Uterus (tissue), 4 donors: ENCODE data around the gene EVC2. TPM values are rescaled to one million over a fixed set of nuclear protein-coding genes. Genes with fewer than 3 reads are reported as not detected.

Source experiments
- DNase-seq, 2 donors: peaks; one replicate each; pipeline ENCODE4 v3.0.0-alpha.2; 2019 to 2020
- H3K27ac ChIP-seq, 2 donors: fragments of 200-600 bp; sonication (generic); 1 replicate in 1 of 2; 2 replicates in 1 of 2; pipeline ENCODE4 v1.5.1; 2016 to 2018
- H3K27me3 ChIP-seq, 2 donors: fragments of 200-600 bp; sonication (generic); one replicate each; pipeline ENCODE4 v1.5.1; 2018 to 2019; ENCODE audit warnings: control low read depth in 1 of 2
- H3K36me3 ChIP-seq, 2 donors: fragments of 200-600 bp; sonication (generic); one replicate each; pipeline ENCODE4 v1.5.1; 2019; ENCODE audit warnings: control low read depth in 1 of 2
- H3K4me1 ChIP-seq, 2 donors: fragments of 200-600 bp; sonication (generic); one replicate each; pipeline ENCODE4 v1.5.1; 2018 to 2019; ENCODE audit warnings: control low read depth in 1 of 2
- H3K4me3 ChIP-seq, 2 donors: fragments of 200-600 bp; sonication (generic); 1 replicate in 1 of 2; 2 replicates in 1 of 2; pipeline ENCODE4 v1.5.1; 2018 to 2019; ENCODE audit warnings: mild to moderate bottlenecking in 1 of 2
- H3K9me3 ChIP-seq, 2 donors: fragments of 200-600 bp; sonication (generic); one replicate each; pipeline ENCODE4 v1.5.1; 2019; ENCODE audit warnings: control low read depth in 1 of 2
- CTCF ChIP-seq, 4 experiments: fragments of 200-600 bp in 2 of 4; fragments of 450-650 bp in 2 of 4; sonication (generic) in 2 of 4; IDR thresholded peaks; one replicate each; pipeline ENCODE4 v1.5.1; 2016 to 2019; ENCODE audit warnings: antibody characterized with exemption in 4 of 4, mild to moderate bottlenecking in 2 of 4, moderate library complexity in 1 of 4
- POLR2A ChIP-seq, 2 donors: fragments of 450-650 bp; IDR thresholded peaks; one replicate each; pipeline ENCODE4 v1.6.1; 2016; ENCODE audit warnings: antibody characterized with exemption in 2 of 2, mild to moderate bottlenecking in 1 of 2, moderate library complexity in 1 of 2
- intact Hi-C: fragments of 100-400 bp; cut with DNase I; formaldehyde crosslinking; loops from one replicate; pipeline ENCODE4 v1.15.1; 2023; ENCODE audit warnings: low total_unique reads
- total RNA-seq, 4 donors: library from RNA; depleted of rRNA in 3 of 4; stranded (reverse); fragments of >200 nt in 3 of 4; gene quantifications; one replicate each; pipeline versions ENCODE4 v1.1.0 to v1.2.4, GENCODE V29; 2014 to 2023
- donor health status: DM: yes; HTN: yes; CAD: no.

EVC2 gene
- total RNA-seq, 4 donors from 2014 or later = 5.6 to 21.8 (median 14.8) TPM

- intact Hi-C loops = no loop called here
- H3K4me3 ChIP-seq = no peak overlapping the region
- no peaks in the 10 kb centered on the region for H3K36me3 ChIP-seq
- no peak overlapping the region for H3K27ac ChIP-seq
- no peaks in the 10 kb centered on the region for H3K9me3 ChIP-seq
- H3K27me3 ChIP-seq = no peaks in the 10 kb centered on the region
- H3K4me1 ChIP-seq = no peaks in the 10 kb centered on the region
- no peak for DNase-seq
- no peak for TF ChIP-seq POLR2A (IDR thresholded peaks at IDR 0.05)
- TF ChIP-seq CTCF (IDR thresholded peaks at IDR 0.05) = no peak
Observed at GRCh38 chr4:5700459-5700858, 7.9 kb downstream of the EVC2 start.

DNA sequence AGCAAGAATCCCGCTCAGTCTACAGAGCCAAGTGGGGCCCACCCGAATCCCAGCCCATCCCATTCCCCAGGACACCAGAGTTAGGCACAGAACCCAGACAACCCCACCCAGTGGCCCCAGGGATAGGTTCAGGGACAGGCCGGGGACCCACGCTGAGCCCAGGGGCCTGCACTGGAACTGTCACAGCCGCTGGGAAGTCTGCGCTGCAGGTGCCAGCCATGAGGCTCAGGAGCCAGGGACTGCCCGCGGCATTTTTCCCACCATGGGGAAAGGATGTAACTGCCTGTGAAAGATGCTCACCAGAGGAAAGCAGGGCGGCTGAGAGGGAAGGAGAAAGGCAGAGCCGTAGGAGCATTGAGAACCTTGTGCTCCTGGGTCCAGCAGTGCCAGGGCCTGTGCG, 12.0 kb downstream of the EVC2 start:
- H3K4me3 ChIP-seq = no peak overlapping the region
- no peaks in the 10 kb centered on the region for H3K4me1 ChIP-seq
- H3K9me3 ChIP-seq = no peaks in the 10 kb centered on the region
- intact Hi-C loops = no loop called here
- H3K27ac ChIP-seq = no peak overlapping the region
- TF ChIP-seq POLR2A (IDR thresholded peaks at IDR 0.05) (no peak), CTCF (IDR thresholded peaks at IDR 0.05) (no peak)
- no peak for DNase-seq
- no peaks in the 10 kb centered on the region for H3K27me3 ChIP-seq
- no peaks in the 10 kb centered on the region for H3K36me3 ChIP-seq

DNA sequence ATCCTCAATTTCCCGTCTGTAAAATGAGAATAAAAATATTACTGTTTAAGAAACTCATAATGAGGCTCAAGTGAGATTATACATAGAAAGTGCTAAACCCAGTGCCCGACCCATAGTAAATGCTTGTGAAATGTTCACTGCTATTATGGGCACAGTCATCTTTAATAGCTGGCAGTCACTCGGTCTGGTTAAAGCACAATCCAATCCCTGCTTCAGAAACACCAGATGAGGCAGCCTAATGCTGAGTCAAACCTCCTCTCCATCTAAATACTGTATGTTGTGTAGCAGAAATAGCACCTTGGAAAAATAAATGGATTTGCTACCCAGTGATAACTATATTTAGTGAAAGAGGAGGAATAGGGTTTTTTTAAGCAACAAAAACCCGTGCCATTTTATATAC, 14.5 kb downstream of the EVC2 start:
- no peaks in the 10 kb centered on the region for H3K9me3 ChIP-seq
- H3K36me3 ChIP-seq = no peaks in the 10 kb centered on the region
- no peaks in the 10 kb centered on the region for H3K4me1 ChIP-seq
- no peak for DNase-seq
- intact Hi-C loops = no loop called here
- H3K27me3 ChIP-seq = no peaks in the 10 kb centered on the region
- no peak overlapping the region for H3K27ac ChIP-seq
- H3K4me3 ChIP-seq = no peak overlapping the region
- TF ChIP-seq CTCF (IDR thresholded peaks at IDR 0.05) (no peak), POLR2A (IDR thresholded peaks at IDR 0.05) (no peak)

DNA sequence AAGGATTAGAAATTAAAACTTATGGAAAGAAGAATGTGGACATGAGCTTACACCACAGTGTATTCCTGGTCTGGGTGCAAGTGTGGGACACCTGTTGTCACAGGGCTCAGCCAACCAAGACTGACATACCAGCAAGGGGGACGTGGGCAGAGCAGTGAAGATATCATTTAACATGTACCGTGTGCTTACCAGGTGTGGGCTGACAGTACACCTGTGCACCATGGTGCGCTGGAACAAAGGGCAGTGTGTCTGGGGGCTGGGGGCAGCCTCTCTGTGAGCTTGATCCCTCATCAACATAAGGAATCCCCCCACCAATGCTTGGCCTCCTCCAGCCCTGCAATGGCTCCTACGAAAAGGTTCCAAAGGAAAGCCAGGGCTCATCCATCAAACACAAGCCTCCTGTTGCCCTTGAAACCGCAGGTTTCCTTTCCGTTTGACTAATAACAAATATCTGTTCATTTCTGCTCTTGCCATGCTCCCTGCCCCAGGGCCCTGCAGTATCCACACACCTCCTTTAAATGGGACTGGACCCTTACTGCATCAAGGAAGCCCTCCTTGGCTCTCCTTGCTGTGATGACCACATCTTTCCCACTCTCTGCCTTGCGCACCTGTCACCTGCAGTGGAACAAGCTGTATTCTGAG, 16.7 kb downstream of the EVC2 start:
- Histone ChIP-seq H3K27ac (no peak overlapping the region), H3K36me3 (no peaks in the 10 kb centered on the region), H3K9me3 (no peaks in the 10 kb centered on the region), H3K27me3 (no peaks in the 10 kb centered on the region), H3K4me1 (no peaks in the 10 kb centered on the region), H3K4me3 (no peak overlapping the region)
- no peak for TF ChIP-seq CTCF (IDR thresholded peaks at IDR 0.05)
- TF ChIP-seq POLR2A (IDR thresholded peaks at IDR 0.05) = no peak
- no peak for DNase-seq
- intact Hi-C loops = no loop called here

- no peak for DNase-seq
- Histone ChIP-seq H3K4me3 (no peak overlapping the region), H3K27me3 (no peaks in the 10 kb centered on the region), H3K9me3 (no peaks in the 10 kb centered on the region), H3K4me1 (no peaks in the 10 kb centered on the region), H3K36me3 (no peaks in the 10 kb centered on the region), H3K27ac (no peak overlapping the region)
- intact Hi-C loops = no loop called here
- TF ChIP-seq CTCF (IDR thresholded peaks at IDR 0.05) (no peak), POLR2A (IDR thresholded peaks at IDR 0.05) (no peak)
Observed at GRCh38 chr4:5689065-5689464, 19.3 kb downstream of the EVC2 start.
